Endothelial cell of umbilical vein (primary cell): Measurements from ENCODE around the gene RGS9BP. TPM values are rescaled to one million over a fixed set of nuclear protein-coding genes. Genes with fewer than 3 reads are reported as not detected.

Source experiments
- BruUV-seq: library from RNA; stranded (reverse); fragments of 400-500 nt; replicated peaks from 2 replicates; lab custom pipeline; 2021; lab: Mats Ljungman, UMichigan
- CTCF ChIA-PET: fragments of 300-600, 350-600 bp; sonication (Branson Sonifier 250); formaldehyde crosslinking; loops from one replicate; lab custom pipeline; 2021; ENCODE audit warnings: antibody characterized with exemption, inconsistent platforms; lab: Charles Lee
- POLR2A ChIA-PET: fragments of 300-600, 350-600 bp; sonication (Branson Sonifier 250); formaldehyde crosslinking; loops from one replicate; lab custom pipeline; 2021; ENCODE audit warnings: antibody characterized with exemption, inconsistent platforms; lab: Charles Lee
- DNase-seq: peaks from one replicate; pipeline ENCODE4 v3.0.0-alpha.2; 2011; ENCODE audit warnings: low read depth, low spot score
- FAIRE-seq: peaks from 2 replicates; lab custom pipeline; 2011; peaks lifted over from hg19 to GRCh38; lab: Jason Lieb, UNC
- H2AFZ ChIP-seq: 2 replicates; pipeline ENCODE4 v1.6.0; 2012; ENCODE audit warnings: low read depth, low read length, control low read depth, inconsistent platforms
- H3K27ac ChIP-seq: 2 replicates; pipeline ENCODE4 v1.5.1; 2011; ENCODE audit warnings: low read depth, mild to moderate bottlenecking, control low read depth, low read length, moderate library complexity; ENCODE audit not compliant: insufficient read depth
- H3K27me3 ChIP-seq, 2 experiments: 2 replicates each; pipeline versions ENCODE4 v1.6.0 to v1.6.1; 2011; ENCODE audit warnings: low read length in 2 of 2, mixed read lengths in 1 of 2; ENCODE audit not compliant: control insufficient read depth in 2 of 2, insufficient read depth in 2 of 2
- H3K36me3 ChIP-seq, 2 experiments: 2 replicates in 1 of 2; 3 replicates in 1 of 2; pipeline ENCODE4 v1.5.1; 2011; ENCODE audit warnings: low read length in 2 of 2, mild to moderate bottlenecking in 1 of 2, moderate library complexity in 1 of 2; ENCODE audit not compliant: control insufficient read depth in 2 of 2, insufficient read depth in 2 of 2; ENCODE audit errors: extremely low read depth in 1 of 2
- H3K4me1 ChIP-seq: 3 replicates; pipeline ENCODE4 v1.5.1; 2011; ENCODE audit warnings: mild to moderate bottlenecking, low read length; ENCODE audit not compliant: control insufficient read depth, insufficient read depth; ENCODE audit errors: extremely low read depth
- H3K4me2 ChIP-seq: 2 replicates; pipeline ENCODE4 v1.6.1; 2011; ENCODE audit warnings: low read length, control low read depth, mixed read lengths; ENCODE audit not compliant: insufficient read depth
- H3K4me3 ChIP-seq, 3 experiments: fragments of 200-600 bp in 1 of 3; sonication (generic), shearing (Covaris generic) in 1 of 3; replicated peaks in 1 of 3; 2 replicates each; pipeline ENCODE4 v1.5.1; 2011 to 2016; ENCODE audit warnings: control low read depth in 3 of 3, low read length in 3 of 3, mild to moderate bottlenecking in 2 of 3, inconsistent platforms in 1 of 3, low read depth in 1 of 3, moderate library complexity in 1 of 3; ENCODE audit not compliant: insufficient read depth in 1 of 3
- H3K79me2 ChIP-seq: 2 replicates; pipeline ENCODE4 v1.6.0; 2012; ENCODE audit warnings: low read length, inconsistent platforms; ENCODE audit not compliant: control insufficient read depth, insufficient read depth
- H3K9ac ChIP-seq: replicated peaks from 2 replicates; pipeline ENCODE3; 2011; ENCODE audit warnings: low read length, control low read depth; ENCODE audit not compliant: insufficient read depth; ENCODE audit errors: extremely low read depth
- H3K9me1 ChIP-seq: replicated peaks from 3 replicates; pipeline ENCODE4 v1.6.0; 2011; ENCODE audit warnings: mild to moderate bottlenecking, low read length; ENCODE audit not compliant: control insufficient read depth, insufficient read depth; ENCODE audit errors: extremely low read depth
- H3K9me3 ChIP-seq: replicated peaks from 2 replicates; pipeline ENCODE4 v1.5.1; 2012; ENCODE audit warnings: low read length, inconsistent platforms; ENCODE audit not compliant: control insufficient read depth, insufficient read depth
- H4K20me1 ChIP-seq: replicated peaks from 2 replicates; pipeline ENCODE3; 2011; ENCODE audit warnings: mild to moderate bottlenecking, low read length; ENCODE audit not compliant: control insufficient read depth, insufficient read depth; ENCODE audit errors: extremely low read depth
- CTCF ChIP-seq, 2 donors: IDR thresholded peaks; 1 replicate in 1 of 2; 2 replicates in 1 of 2; pipeline ENCODE4 v1.5.1; 2011; ENCODE audit warnings: low read length in 2 of 2, mild to moderate bottlenecking in 2 of 2, moderate library complexity in 2 of 2, control low read depth in 1 of 2, inconsistent platforms in 1 of 2, low read depth in 1 of 2; ENCODE audit not compliant: insufficient read depth in 1 of 2; ENCODE audit errors: extremely low read depth in 1 of 2
- EZH2 ChIP-seq: IDR thresholded peaks from 2 replicates; pipeline ENCODE4 v1.6.1; 2012; ENCODE audit warnings: borderline replicate concordance, low read depth, mild to moderate bottlenecking, moderate library complexity, low read length, inconsistent platforms; ENCODE audit not compliant: severe bottlenecking
- FOS ChIP-seq: IDR thresholded peaks from 2 replicates; pipeline ENCODE4 v1.6.1; 2011; ENCODE audit warnings: mild to moderate bottlenecking, low read length, moderate library complexity, borderline replicate concordance; ENCODE audit not compliant: insufficient read depth
- GATA2 ChIP-seq: IDR thresholded peaks from 2 replicates; pipeline ENCODE4 v1.7.0; 2011; ENCODE audit warnings: low read depth, mild to moderate bottlenecking, moderate library complexity, mixed read lengths, low read length; ENCODE audit not compliant: insufficient read length, insufficient read depth
- JUN ChIP-seq: IDR thresholded peaks from 2 replicates; pipeline ENCODE4 v1.6.1; 2011; ENCODE audit warnings: borderline replicate concordance, low read depth; ENCODE audit not compliant: insufficient read length, insufficient read depth
- MYC ChIP-seq: IDR thresholded peaks from one replicate; pipeline ENCODE4 v1.6.1; 2011; ENCODE audit warnings: mild to moderate bottlenecking, low read depth, low read length
- POLR2A ChIP-seq: IDR thresholded peaks from 2 replicates; pipeline ENCODE4 v1.6.1; 2012; ENCODE audit warnings: low read depth, mild to moderate bottlenecking, control low read depth, low read length
- POLR2AphosphoS5 ChIP-seq: IDR thresholded peaks from 2 replicates; pipeline ENCODE4 v1.6.1; 2012; ENCODE audit warnings: low read depth, mild to moderate bottlenecking, control low read depth, low read length, moderate library complexity; ENCODE audit not compliant: insufficient read depth
- dilution Hi-C: fragments of 300-500 bp; cut with MboI; formaldehyde crosslinking; loops from one replicate; pipeline ENCODE4 v1.15.0; 2019; ENCODE audit warnings: low sequenced_read_pairs; ENCODE audit not compliant: extremely low pct_ligation_motif_present
- intact Hi-C: fragments of 100-400 bp; cut with micrococcal nuclease; formaldehyde crosslinking; loops from one replicate; pipeline ENCODE4 v1.10.0; 2022
- polyA plus RNA-seq, 4 experiments: library from polyadenylated mRNA; depleted of rRNA in 3 of 4; stranded (reverse) in 3 of 4; unstranded in 1 of 4; fragments of >200 nt; gene quantifications; 2 replicates each; pipeline versions ENCODE4 v1.2.1 to v1.2.3, GENCODE V29; 2011 to 2012; ENCODE audit warnings: missing spikeins in 1 of 4
- total RNA-seq: library from RNA; stranded (reverse); gene quantifications from 2 replicates; pipeline ENCODE4 v1.2.3, GENCODE V29; 2021
- TF ChIP-seq, protein P1 (sequence below): IDR thresholded peaks from 2 replicates; pipeline ENCODE4 v1.6.1; 2011; ENCODE audit not compliant: insufficient read depth, insufficient read length

Gene RGS9BP
- total and polyA plus RNA-seq, 2 donors (not counting 3 experiments of a cell fraction or from before 2014, with no cell fraction given): 0.15 TPM; not detected in 1

GRCh38 chr19:32647361-32647760 lies 28.3 kb upstream of the RGS9BP start:
- no peak for DNase-seq
- no peak overlapping the region for H2AFZ ChIP-seq
- CTCF ChIA-PET: no interaction called here
- H3K9me3 ChIP-seq: no peaks in the 10 kb centered on the region
- peaks cover 4 to 22% of the 10 kb centered on the region in 2 experiments for H3K36me3 ChIP-seq
- H4K20me1 ChIP-seq: no peaks in the 10 kb centered on the region
- no TSS peak for BruUV-seq
- intact Hi-C loops (no loop called here), dilution Hi-C loops (no loop called here)
- H3K4me2 ChIP-seq: no peak overlapping the region
- H3K4me1 ChIP-seq: no peaks in the 10 kb centered on the region
- H3K9me1 ChIP-seq: no peaks in the 10 kb centered on the region
- H3K27me3 ChIP-seq: no peaks in the 10 kb centered on the region
- no peak overlapping the region for H3K9ac ChIP-seq
- H3K79me2 ChIP-seq: no peaks in the 10 kb centered on the region
- no peak for TF ChIP-seq GATA2
- no peak for TF ChIP-seq CTCF (IDR thresholded peaks at IDR 0.05; ENCODE audit: extremely low read depth in 1 of 2, insufficient read depth in 1 of 2, low read depth in 1 of 2, low read length in 2 of 2)
- no peak for TF ChIP-seq POLR2AphosphoS5
- TF ChIP-seq FOS: no peak
- TF ChIP-seq MYC: no peak
- no peak for TF ChIP-seq POLR2A
- no peak for TF ChIP-seq JUN
- TF ChIP-seq, protein P1, sequence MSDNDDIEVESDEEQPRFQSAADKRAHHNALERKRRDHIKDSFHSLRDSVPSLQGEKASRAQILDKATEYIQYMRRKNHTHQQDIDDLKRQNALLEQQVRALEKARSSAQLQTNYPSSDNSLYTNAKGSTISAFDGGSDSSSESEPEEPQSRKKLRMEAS: no peak
- TF ChIP-seq EZH2: no peak
- no peak for FAIRE-seq
- H3K27ac ChIP-seq: no peak overlapping the region
- POLR2A ChIA-PET: no interaction called here
- no peak overlapping the region for H3K4me3 ChIP-seq
